ENCODE data around the gene ZBTB20.

The ZBTB20 gene

GRCh38 chr3:114284644-114285043 is 862.4 kb downstream of the ZBTB20 start:
- no peak for DNase-seq (ENCODE audit: low spot score)

All from AG20443 (cell line).